Jurkat, Clone E6-1 (cell line): ENCODE data around the gene TOM1L1.

ENCODE experiments used
- DNase-seq: peaks from one replicate; pipeline ENCODE4 v3.0.0-alpha.2; 2011; ENCODE audit warnings: low read depth, low spot score
- H3K4me3 ChIP-seq: 2 replicates; pipeline ENCODE4 v1.5.1; 2011; ENCODE audit warnings: mild to moderate bottlenecking, low read length, control low read depth, moderate library complexity

The TOM1L1 gene

DNA sequence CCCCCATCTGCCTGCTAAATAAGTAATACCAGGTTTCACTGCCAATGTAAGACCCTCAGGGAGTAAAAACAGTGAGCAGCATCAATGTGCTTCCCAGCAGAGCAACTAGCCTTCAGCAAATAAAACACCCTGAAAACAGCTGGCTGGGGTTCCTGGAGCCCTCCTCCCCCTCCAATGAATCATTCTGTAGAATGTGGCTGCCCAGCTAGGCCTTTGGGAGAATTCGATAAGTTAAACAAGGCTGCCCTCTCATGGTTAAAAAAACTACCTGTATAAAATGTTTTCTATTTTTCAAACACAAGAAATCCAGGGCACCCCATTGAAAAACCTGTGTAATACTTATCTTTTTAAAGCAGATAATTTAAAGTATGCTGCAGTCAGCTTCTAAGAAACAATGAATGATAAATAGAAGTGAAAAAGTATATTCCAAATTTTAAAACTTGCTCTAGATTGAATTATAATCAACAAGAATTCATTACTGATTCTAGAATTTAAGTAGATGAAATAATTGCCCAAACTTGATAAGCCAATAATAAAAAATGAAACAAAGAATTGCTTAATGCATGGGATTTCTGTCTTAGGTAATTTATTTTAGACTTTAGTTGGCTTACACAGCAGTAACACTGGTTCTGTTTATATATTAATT, 9.4 kb upstream of the TOM1L1 start:
- no peak overlapping the region for H3K4me3 ChIP-seq
- DNase-seq = peak; percentile 19

DNA sequence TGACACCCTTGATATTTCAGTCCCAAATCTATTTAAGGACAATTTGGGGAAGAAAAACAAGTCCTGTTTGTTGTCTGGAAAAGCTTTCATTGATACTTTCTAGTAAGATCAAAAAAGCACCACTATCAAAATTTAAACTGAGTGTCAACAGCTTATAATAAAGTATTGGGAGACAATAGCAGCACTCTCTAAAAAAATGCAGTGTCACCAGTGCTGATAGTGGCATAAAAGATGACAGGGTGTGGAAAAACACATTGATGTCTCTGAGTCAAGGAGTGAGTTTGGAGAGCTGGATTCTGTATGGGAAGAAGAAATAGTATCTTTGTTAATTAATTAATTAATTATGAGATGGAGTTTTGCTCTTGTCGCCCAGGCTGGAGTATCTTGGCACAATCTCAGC, 8.3 kb upstream of the TOM1L1 start:
- DNase-seq = no peak
- no peak overlapping the region for H3K4me3 ChIP-seq

DNA sequence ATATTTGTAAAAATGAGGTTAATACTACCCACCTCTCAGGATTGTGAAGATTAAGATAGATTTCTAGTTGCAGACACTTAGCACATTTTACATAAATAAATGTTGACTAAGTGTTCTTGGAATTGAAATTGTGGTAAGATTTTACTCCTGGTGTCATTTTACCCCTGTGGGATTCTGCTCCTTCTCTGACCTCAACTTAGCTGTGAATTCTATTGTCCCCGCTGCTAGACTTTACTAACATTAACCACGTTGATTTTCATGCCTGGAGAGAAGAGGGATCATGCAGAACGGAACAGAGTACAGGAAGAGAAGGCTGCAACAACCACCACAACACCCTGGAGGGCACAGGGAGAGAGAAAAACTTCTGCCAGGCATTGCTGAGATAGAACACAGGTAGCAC, 2.1 kb upstream of the TOM1L1 start:
- no peak overlapping the region for H3K4me3 ChIP-seq
- DNase-seq = no peak

DNA sequence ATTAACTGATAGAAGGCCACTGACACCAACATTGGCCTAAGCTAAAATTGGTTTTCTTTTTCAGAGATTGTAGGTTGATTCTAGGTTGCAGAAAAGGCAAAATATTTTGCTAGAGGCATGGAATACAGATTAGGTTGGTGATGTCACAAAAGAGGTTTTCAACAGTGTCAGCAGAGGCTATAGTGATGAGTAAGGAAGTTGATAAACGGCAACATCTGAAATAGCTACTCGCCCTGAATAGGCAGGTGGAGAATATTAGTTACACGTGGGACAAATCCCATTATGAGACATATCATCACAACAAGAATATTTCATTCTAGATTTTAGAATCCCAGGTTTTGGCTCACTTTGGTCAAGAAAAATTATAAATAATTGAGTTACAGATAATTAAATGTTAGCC, 1.5 kb upstream of the TOM1L1 start:
- DNase-seq = no peak
- no peak overlapping the region for H3K4me3 ChIP-seq

DNA sequence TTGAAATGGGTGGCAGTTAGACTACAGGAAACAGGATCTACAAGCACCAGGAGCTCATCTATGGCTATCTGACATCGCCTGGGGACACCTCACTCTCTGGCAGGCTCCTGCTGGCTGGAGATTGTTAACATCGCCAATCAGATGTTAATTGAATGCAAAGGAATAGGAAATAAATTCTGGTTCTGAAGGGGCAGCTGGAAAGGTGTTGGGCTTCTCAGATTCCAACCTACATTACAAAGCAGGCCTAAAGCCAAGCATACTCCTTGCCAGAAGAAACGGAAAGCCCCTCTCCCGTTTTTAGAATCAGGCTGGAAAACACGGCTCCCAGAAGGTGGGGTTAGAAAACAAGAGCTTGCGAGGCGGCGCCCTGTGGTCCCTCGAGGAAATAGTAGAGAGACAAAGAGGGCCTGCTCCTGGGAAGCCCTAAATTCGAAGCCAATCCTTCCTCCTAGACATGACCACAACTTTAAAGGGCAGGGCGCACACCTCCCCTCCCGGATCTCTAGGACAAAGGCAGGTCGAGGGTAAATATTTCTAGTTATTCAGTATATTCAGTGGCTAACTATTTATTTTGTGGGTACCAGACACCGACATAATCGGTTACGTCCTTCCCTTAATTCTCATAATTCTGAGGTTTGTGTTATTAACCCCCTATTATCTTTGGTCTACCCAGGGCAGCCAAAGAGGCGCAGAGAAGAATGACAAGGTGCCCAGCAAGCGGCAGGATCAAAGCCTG, 763 bp upstream of the TOM1L1 start:
- no peak for DNase-seq
- peak overlapping the region; percentile 53 for H3K4me3 ChIP-seq

DNA sequence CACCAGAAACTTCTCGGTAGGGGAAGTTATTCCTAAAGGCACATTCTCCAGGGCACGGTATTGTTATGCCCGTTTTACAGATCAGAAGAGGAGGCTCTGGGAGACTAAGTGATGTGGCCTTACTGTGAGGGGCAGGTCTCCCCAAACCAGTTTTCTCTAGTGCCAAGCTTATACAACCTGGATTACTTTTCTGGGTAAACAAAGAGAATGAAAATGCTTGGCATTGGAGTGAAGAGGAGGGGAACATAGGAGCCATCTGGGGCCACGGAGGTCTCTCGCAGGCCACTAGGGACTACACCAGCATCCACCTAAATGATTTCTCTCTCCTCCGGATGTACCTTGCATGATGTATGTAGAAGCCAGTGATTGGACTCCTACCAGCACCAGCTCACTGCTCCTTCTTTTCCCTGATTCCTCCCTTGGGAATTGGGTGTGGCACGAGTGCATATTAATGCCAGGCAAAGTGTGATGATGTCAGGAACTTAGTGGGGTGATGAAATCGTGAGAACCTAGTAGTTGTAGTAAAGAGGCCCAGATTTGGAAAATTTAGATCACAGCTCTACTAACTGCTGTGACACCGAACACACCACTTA, 674 bp downstream of the TOM1L1 start:
- H3K4me3 ChIP-seq = peak overlapping the region; percentile 53
- DNase-seq = no peak

DNA sequence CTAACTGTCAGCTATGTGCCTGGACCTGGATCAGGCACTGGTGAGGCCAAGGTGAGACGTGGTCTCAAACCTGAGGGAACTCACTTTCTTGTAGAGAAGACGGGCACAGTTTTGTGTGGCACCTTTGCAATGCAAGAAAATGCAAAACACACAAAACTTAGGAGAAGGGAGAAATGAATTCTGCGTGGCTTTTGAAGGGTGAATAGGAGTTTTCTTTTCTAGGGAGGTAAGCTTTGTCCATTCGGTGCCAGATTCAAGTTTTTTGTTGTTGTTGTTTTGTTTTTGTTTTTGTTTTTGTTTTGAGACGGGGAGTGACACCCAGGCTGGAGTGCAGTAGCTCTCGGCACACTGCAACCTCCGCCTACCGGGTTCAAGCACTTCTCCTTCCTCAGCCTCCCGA, 1.4 kb downstream of the TOM1L1 start:
- no peak overlapping the region for H3K4me3 ChIP-seq
- no peak for DNase-seq

DNA sequence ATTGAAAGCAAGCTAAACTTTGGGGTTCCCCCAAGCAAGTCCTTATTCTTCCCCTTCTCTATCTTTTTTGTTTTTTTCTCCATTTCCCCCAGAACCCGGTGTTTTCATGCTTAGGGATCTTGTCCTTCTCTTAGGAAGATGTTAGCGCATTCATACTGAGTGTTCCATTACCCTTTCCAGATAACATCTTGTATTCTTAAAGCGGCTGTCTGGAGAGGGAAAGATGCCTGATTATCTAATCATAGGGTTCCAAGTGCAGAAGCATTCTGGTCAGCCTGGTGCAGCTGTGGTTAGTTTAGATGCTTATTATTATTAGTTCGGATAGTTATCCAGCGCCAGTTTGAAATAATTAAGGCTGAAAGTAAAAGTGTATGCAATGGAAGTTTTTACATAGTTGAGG, 2.0 kb downstream of the TOM1L1 start:
- H3K4me3 ChIP-seq = no peak overlapping the region
- DNase-seq = no peak

DNA sequence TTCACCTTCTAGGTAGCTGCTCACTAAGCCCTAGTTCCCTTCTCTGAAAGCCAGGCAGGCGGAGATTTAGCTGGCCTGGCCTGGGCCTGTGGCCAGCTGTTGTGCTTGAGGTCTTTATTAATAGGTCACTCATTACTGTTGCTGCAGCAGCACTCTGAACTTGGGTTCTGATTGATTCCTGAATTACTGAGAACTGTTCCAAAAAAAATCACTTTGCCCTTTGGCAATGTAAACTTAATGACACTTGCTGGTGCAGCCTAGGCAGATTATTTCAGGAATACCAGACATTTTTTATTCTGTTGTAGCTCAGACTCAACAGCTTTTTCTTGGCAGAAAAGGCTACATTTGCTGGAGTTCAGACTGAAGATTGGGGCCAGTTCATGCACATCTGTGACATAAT, 2.7 kb downstream of the TOM1L1 start:
- no peak overlapping the region for H3K4me3 ChIP-seq
- DNase-seq = no peak

DNA sequence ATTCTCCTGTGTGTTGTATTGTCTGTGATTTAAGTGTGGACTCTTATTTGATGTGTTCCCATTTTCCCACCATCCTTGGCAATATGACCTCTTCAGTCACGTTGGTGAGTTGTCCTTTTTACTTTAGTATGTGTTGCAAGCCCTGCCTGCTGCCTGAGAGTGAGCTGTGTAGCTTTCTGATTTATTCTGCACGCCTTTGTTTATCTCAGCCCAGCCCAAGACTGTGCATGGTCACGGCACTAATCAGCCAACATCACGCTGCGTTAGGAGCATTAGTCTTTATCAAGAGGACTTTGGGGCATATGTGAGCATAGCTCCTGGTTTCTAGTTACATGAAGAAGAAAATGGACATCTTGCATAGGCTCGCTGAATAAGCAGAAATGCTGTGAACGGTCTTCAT, 6.0 kb downstream of the TOM1L1 start:
- H3K4me3 ChIP-seq = no peak overlapping the region
- no peak for DNase-seq

DNA sequence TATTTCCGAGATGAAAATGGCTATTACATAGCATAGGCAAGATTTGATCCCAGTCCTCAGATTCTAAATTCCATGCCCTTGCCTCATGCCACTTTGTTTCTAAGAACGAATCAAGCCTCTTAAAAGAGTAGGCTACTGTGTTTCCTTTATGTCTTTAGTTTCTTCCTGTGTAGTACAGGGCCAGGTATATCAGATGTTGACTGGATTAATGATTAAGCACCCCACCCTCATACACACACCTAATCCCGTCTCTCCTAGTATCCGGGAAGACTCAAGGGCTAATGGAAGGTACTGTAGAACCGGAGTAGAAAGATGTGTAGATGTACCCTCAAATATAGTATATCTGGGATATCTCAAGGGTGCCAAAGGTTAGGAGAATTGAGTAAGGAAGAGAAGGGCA, 6.7 kb downstream of the TOM1L1 start:
- no peak overlapping the region for H3K4me3 ChIP-seq
- DNase-seq = no peak

DNA sequence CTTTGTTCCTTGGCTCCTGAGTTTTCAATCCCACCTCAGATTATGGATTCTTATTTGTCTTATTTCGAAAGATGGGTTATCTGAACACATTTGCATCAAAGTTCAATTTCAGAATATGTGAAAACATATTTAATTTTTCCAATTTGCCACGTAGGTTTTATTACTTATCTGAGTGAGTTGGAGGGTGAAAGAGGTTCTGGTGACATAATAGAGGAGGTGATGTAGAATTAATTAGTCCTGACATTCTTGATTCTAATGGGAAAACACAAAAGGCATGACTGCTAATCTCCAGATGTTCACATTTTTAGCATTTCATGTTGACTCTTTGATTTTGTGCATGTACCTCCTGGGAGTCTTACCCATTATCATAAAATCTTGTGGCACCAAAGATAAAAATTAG, 9.1 kb downstream of the TOM1L1 start:
- no peak overlapping the region for H3K4me3 ChIP-seq
- DNase-seq = no peak

DNA sequence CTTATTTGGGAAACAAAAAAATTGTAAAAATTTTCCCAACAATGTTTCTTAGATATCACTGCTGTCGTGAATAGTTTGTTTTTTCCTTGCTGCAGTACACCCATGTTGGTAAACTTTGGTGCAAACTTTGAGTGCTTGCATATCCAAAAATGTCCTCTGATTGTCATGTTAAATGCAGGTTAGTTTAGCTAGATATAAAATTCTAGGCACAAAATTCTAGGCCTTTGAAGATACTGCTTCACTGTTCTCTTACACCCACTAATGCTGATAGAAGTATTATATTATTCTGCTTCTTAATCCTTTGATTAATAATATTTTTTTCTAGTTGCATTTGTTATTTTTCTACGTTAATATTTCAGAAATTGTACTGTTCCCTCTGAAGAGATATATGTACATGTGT, 16.1 kb downstream of the TOM1L1 start:
- no peak for DNase-seq
- no peak overlapping the region for H3K4me3 ChIP-seq

DNA sequence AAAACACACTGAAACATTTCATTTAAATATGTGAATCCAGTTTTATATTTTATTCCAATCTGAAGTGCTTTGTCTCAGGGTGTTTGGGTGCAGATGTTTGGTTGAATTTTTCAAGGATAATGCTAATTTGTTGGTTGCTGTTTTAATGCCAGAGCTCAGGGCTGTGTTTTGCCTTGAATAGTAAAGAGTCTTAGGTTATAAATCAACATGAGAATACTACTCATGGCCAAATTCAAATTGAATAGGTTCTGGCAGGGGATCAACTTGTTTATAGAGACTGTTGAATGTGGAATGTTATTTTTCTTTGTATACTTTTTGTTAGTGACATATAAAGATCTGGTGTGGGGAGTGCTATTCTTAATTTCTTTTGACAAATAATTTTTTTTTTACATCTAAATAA, 18.8 kb downstream of the TOM1L1 start:
- no peak overlapping the region for H3K4me3 ChIP-seq
- no peak for DNase-seq

DNA sequence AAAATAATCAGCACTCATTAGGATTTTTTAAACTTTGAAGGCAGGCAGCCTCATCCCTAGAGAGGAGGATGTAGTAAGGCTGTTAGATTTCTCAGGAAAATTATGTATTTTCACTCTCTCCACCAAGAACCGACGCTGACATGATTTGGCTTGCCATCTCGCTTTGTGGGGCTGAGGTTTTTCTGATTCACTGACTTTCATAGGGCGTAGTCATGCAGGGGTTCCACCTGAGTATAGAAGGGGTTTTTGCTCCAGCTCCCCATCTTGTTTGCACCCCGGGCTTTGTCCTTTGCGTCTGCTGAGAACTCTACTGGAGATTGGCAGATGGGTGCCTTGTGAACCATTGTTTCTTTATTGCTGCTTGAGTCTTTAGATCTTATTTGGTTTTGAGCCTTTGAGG, 20.2 kb downstream of the TOM1L1 start:
- H3K4me3 ChIP-seq = no peak overlapping the region
- DNase-seq = no peak

DNA sequence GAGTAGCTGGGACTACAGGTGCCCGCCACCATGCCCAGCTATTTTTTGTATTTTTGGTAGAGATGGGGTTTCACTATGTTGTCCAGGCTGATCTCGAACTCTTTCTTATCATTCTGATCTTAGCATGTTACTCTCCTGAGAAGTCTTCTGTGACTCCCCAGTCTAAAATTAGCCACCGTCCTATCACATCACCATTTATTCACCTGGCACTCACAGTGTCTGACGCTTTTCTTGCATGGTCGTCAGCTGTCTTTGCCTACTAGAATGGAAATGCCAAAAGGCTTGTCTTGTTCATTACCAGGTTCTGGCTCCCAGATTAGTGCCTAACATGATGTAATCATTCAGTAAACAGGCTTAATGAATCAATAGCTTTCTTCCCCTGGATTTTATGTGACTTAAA, 23.8 kb downstream of the TOM1L1 start:
- DNase-seq = no peak

DNA sequence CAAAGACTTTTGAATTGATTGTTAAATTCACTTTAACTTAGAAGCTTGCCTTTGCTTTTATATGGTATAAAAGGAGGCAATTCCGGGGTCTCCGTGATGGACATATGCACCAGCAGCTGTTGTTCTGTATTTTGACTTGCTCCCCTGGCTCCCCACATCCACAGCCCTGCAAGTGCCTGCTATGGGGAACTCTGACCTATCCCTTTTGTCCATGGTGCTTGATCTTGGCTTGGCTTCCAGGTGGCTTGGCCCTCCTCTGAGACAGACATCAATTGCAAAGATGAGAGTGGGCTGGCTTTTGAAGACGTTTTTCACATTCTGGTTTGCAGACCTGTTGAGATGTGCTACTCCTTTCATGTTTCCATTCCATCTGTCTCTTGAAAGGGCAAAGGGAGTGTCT, 26.9 kb downstream of the TOM1L1 start:
- H3K4me3 ChIP-seq = no peak overlapping the region
- no peak for DNase-seq

More for the DNA sequence above, 23.8 kb downstream of the TOM1L1 start:
- no peak overlapping the region for H3K4me3 ChIP-seq

DNA sequence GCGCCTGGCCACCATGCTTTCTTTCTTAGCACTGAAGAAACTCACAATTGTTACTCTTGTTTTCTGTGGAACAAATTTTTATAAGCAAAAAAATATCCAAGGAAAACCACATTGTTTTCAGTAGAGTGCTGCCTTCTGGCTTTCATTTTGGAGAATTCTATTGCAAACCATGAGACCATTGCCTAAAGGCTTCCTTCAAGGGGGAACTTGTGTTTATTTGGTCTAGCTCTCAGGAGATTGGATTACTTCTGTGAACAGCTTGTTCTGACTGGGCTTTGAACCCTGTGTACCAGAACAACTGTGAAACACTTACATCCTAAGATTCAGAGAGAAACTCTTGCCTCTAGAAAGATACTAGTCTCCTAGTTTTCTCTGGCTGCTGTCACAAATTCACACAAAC, 32.1 kb downstream of the TOM1L1 start:
- DNase-seq = no peak
- no peak overlapping the region for H3K4me3 ChIP-seq

DNA sequence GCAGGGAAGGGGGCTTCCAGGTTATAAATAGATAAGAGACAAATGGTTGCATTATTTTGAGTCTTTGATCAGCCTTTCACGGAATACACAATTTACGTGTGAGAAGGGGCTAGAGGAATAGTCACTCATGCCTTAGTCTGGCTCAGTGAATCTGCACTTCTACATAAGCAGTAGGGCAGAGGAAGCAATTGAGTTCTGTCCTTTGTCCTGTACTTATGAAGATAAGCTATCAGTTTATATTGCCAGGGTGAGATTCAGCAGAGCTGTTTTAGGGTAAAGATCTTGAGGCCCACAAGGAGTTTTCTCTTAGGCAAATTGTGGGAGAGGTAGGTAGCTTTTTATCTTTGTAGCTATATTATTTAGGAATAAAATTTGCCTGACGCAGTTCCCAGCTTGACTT, 33.3 kb downstream of the TOM1L1 start:
- H3K4me3 ChIP-seq = no peak overlapping the region
- DNase-seq = no peak

DNA sequence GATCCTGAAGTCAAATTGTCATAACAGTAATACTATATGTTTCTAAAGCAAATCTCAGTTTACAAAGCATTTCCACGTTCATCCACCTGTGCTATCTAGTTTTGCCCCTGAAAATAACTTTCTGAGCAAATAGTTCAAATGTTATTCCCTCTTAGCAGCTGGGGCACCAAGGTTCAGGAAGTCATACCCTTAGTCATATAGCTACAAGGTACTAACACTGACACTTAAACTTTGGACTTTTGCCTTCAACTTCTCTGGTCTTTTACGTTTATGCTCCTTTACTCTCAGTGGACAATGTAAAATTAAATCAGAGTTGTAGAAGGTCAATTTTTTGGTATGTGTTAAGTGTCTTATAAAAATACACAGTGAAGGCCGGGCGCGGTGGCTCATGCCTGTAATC, 34.8 kb downstream of the TOM1L1 start:
- H3K4me3 ChIP-seq = no peak overlapping the region
- no peak for DNase-seq

DNA sequence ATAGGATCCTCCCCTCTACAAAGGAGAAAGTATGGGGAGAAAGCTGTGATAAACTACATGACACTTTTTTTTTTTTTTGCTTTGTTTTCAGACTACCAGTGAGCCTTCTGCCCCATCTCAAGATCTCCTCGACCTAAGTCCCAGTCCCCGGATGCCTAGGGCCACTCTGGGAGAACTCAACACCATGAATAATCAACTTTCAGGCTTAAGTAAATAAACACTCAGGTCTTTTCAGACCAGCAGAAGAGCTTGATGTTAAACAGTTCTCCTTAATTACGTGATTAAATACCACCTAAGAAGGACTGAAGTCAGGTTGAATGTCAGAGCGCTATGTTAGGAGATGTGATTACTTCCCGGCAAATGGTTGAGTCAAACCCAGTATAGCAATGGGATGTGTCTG, 36.4 kb downstream of the TOM1L1 start:
- H3K4me3 ChIP-seq = no peak overlapping the region
- no peak for DNase-seq
